K562 (cell line): ENCODE results near the gene LRIT3. TPM values are rescaled to one million over a fixed set of nuclear protein-coding genes. Genes with fewer than 3 reads are reported as not detected.
"Not testable (repeated sequence)": the region's sequence is repeated elsewhere in the genome, so short reads cannot be mapped to it uniquely, and the experiment has no call there.

ENCODE experiments used
- ATAC-seq: fragments of 200-7000 bp; cut with Tn5 transposase; 3 replicates; pipeline ENCODE4 v1.9.1; 2020; ENCODE audit warnings: moderate library complexity
- BruUV-seq: library from RNA; stranded (reverse); fragments of 400-500 nt; replicated peaks from 2 replicates; lab custom pipeline; 2021; lab: Mats Ljungman, UMichigan
- CTCF ChIA-PET: fragments of 300-600 bp; formaldehyde crosslinking; extraction: SDS; loops from one replicate; lab custom pipeline; 2021; ENCODE audit warnings: low intra/inter-chr PET ratio; lab: Yijun Ruan, JAX
- POLR2A ChIA-PET: fragments of 300-600, 350-650 bp; sonication (Branson Sonifier 250); formaldehyde crosslinking; extraction: SDS; loops from one replicate; lab custom pipeline; 2021; ENCODE audit warnings: antibody characterized with exemption, inconsistent platforms; lab: Yijun Ruan, JAX
- DNase-seq, 4 experiments: peaks; one replicate each; pipeline versions ENCODE4 v3.0.0 to v3.0.0-alpha.2; 2011 to 2018; ENCODE audit warnings: low spot score in 3 of 4, mixed read lengths in 3 of 4; ENCODE audit errors: extremely low read depth in 1 of 4
- FAIRE-seq: peaks from 2 replicates; lab custom pipeline; 2011; peaks lifted over from hg19 to GRCh38; lab: Jason Lieb, UNC
- H2AFZ ChIP-seq: 2 replicates; pipeline ENCODE4 v1.6.0; 2011; ENCODE audit warnings: low read depth, low read length, control low read depth, inconsistent platforms
- H3K27ac ChIP-seq: fragments of 200-600 bp; 3 replicates; pipeline ENCODE4 v1.8.0; 2011; ENCODE audit warnings: low read depth, mild to moderate bottlenecking, control low read depth, inconsistent platforms, low read length, moderate library complexity, mixed read lengths; ENCODE audit errors: extremely low read depth
- H3K27me3 ChIP-seq, 2 experiments: fragments of 300-600 bp in 1 of 2; 2 replicates in 1 of 2; 3 replicates in 1 of 2; pipeline versions ENCODE4 v1.6.0 to v1.8.0; 2011; ENCODE audit warnings: inconsistent platforms in 2 of 2, low read length in 2 of 2, mild to moderate bottlenecking in 1 of 2, mixed read lengths in 1 of 2, moderate library complexity in 1 of 2; ENCODE audit not compliant: control insufficient read depth in 2 of 2, insufficient read depth in 2 of 2
- H3K36me3 ChIP-seq: fragments of 300-600 bp; 3 replicates; pipeline ENCODE4 v1.8.0; 2011; ENCODE audit warnings: mild to moderate bottlenecking, low read length, inconsistent platforms; ENCODE audit not compliant: control insufficient read depth, insufficient read depth
- H3K4me1 ChIP-seq, 2 experiments: fragments of 200-600 bp in 1 of 2; replicated peaks in 1 of 2; 2 replicates in 1 of 2; 3 replicates in 1 of 2; pipeline versions ENCODE4 v1.5.1 to v1.8.0; 2011; ENCODE audit warnings: inconsistent platforms in 2 of 2, low read length in 2 of 2, mild to moderate bottlenecking in 1 of 2, mixed read lengths in 1 of 2, moderate library complexity in 1 of 2; ENCODE audit not compliant: control insufficient read depth in 2 of 2, insufficient read depth in 2 of 2
- H3K4me2 ChIP-seq: 2 replicates; pipeline ENCODE4 v1.6.1; 2011; ENCODE audit warnings: low read length, control low read depth, inconsistent platforms, mixed read lengths; ENCODE audit not compliant: insufficient read depth
- H3K4me3 ChIP-seq: fragments of 200-600 bp; sonication (generic), shearing (Covaris generic); 2 replicates; pipeline ENCODE4 v1.5.1; 2016; ENCODE audit warnings: control low read depth, inconsistent platforms
- H3K79me2 ChIP-seq: fragments of 200-600 bp; 3 replicates; pipeline ENCODE4 v1.8.0; 2011; ENCODE audit warnings: low read length, inconsistent platforms; ENCODE audit not compliant: control insufficient read depth, insufficient read depth
- H3K9ac ChIP-seq, 2 experiments: 2 replicates each; pipeline versions ENCODE4 v1.6.0 to v1.6.1; 2011; ENCODE audit warnings: low read depth in 2 of 2, low read length in 2 of 2, control low read depth in 1 of 2, inconsistent platforms in 1 of 2, mild to moderate bottlenecking in 1 of 2, mixed read lengths in 1 of 2; ENCODE audit not compliant: insufficient read depth in 1 of 2
- H3K9me1 ChIP-seq: one replicate; pipeline ENCODE4 v1.6.0; 2011; ENCODE audit warnings: inconsistent platforms, mild to moderate bottlenecking, low read length, moderate library complexity; ENCODE audit not compliant: control insufficient read depth, insufficient read depth
- H3K9me3 ChIP-seq: replicated peaks from 2 replicates; pipeline ENCODE4 v1.5.1; 2011; ENCODE audit warnings: low read depth, low read length, inconsistent platforms; ENCODE audit not compliant: control insufficient read depth, insufficient read depth
- H4K20me1 ChIP-seq: replicated peaks from 2 replicates; pipeline ENCODE4 v1.6.1; 2011; ENCODE audit warnings: low read length, inconsistent platforms, mixed read lengths; ENCODE audit not compliant: control insufficient read depth, insufficient read depth
- CBX5 ChIP-seq: IDR thresholded peaks from 2 replicates; pipeline ENCODE4 v1.6.1; 2014; ENCODE audit warnings: low read depth, borderline replicate concordance
- DNMT1 ChIP-seq: fragments of 450-650 bp; IDR thresholded peaks from 2 replicates; pipeline ENCODE4 v1.6.1; 2016; ENCODE audit warnings: antibody characterized with exemption, mild to moderate bottlenecking
- E4F1 ChIP-seq: fragments of 250-450 bp; sonication (Bioruptor Pico); IDR thresholded peaks from 2 replicates; pipeline ENCODE4 v1.5.0; 2021; ENCODE audit warnings: mild to moderate bottlenecking, borderline replicate concordance
- EGR1 ChIP-seq: fragments of 450-650 bp; conservative IDR thresholded peaks from 2 replicates; pipeline ENCODE4 v1.6.1; 2017; ENCODE audit warnings: mild to moderate bottlenecking
- MITF ChIP-seq: IDR thresholded peaks from 2 replicates; pipeline ENCODE4 v1.6.1; 2014; ENCODE audit warnings: antibody characterized with exemption
- PHF8 ChIP-seq: fragments of 200-600 bp; sonication (generic); IDR thresholded peaks from 2 replicates; pipeline ENCODE4 v1.6.1; 2012; ENCODE audit warnings: mixed run types, mild to moderate bottlenecking, inconsistent platforms, low read length, moderate library complexity, borderline replicate concordance
- PYGO2 ChIP-seq: fragments of 450-650 bp; IDR thresholded peaks from 2 replicates; pipeline ENCODE4 v1.6.1; 2016; ENCODE audit warnings: mild to moderate bottlenecking, missing genetic modification characterization, moderate library complexity, missing compliant biosample characterization
- RBM25 ChIP-seq: fragments of 200-400 bp; formaldehyde crosslinking; IDR thresholded peaks from 2 replicates; pipeline ENCODE4 v1.6.1; 2018; ENCODE audit warnings: low read length, low read depth, moderate library complexity; ENCODE audit not compliant: severe bottlenecking
- ZKSCAN8 ChIP-seq: fragments of 200-800 bp; sonication (Bioruptor generic); IDR thresholded peaks from 2 replicates; pipeline ENCODE4 v1.6.1; 2016; ENCODE audit warnings: missing genetic modification characterization, missing compliant biosample characterization
- ZNF184 ChIP-seq: sonication (generic); formaldehyde crosslinking; IDR thresholded peaks from 2 replicates; pipeline ENCODE4 v1.5.0; 2020; ENCODE audit warnings: missing genetic modification reagents
- ZNF507 ChIP-seq: conservative IDR thresholded peaks from 2 replicates; pipeline ENCODE4 v1.6.1; 2017; ENCODE audit warnings: missing genetic modification characterization, missing compliant biosample characterization
- WGBS: fragments of 100-300 bp; shearing (Covaris generic); methylation state at CpG from one replicate; pipeline ENCODE4 v1.1.6; 2016; ENCODE audit warnings: low coverage, mixed read lengths; ENCODE audit not compliant: insufficient coverage; ENCODE audit errors: missing lambda C conversion rate; 5-methylcytosine and 5-hydroxymethylcytosine counted together
- in situ Hi-C: fragments of 300-500 bp; cut with MboI; formaldehyde crosslinking; loops from 4 replicates; pipeline ENCODE4 v1.15.0; 2018; ENCODE audit warnings: inconsistent platforms, mixed read lengths
- intact Hi-C: fragments of 100-400 bp; cut with micrococcal nuclease; formaldehyde crosslinking; loops from 2 replicates; pipeline ENCODE4 v1.14.2; 2022
- polyA plus RNA-seq, 8 experiments: library from polyadenylated mRNA; depleted of rRNA in 4 of 8; stranded (reverse) in 5 of 8; unstranded in 3 of 8; fragments of >200 nt; fragmentation: Nextera tagmentation in 2 of 8; fragmentation: Illumina TruSeq in 1 of 8; extraction: Ambion mirVana in 2 of 8; extraction: Trizol in 1 of 8; gene quantifications; 2 replicates each; pipeline versions ENCODE4 v1.2.1 to v1.2.3, GENCODE V29; 2011 to 2014; ENCODE audit warnings: inconsistent platforms in 1 of 8, missing spikeins in 1 of 8
- total RNA-seq, 7 experiments: library from RNA; depleted of rRNA in 6 of 7; stranded (reverse); fragments of >200 nt in 6 of 7; fragmentation: Illumina TruSeq in 2 of 7; extraction: Trizol in 2 of 7; gene quantifications; 2 replicates each; pipeline versions ENCODE4 v1.2.1 to v1.2.3, GENCODE V29; 2011 to 2021; ENCODE audit warnings: low replicate concordance in 1 of 7

Gene LRIT3
- total and polyA plus RNA-seq, 9 of the 15 experiments (the other 6 are each of a cell fraction or from before 2014, with no cell fraction given), result 0.04 to 0.10 (median 0.04) TPM; not detected in 4

- H3K4me2 ChIP-seq, H3K9ac ChIP-seq, DNase-seq, H3K9me1 ChIP-seq, intact Hi-C loops, H4K20me1 ChIP-seq, H3K4me1 ChIP-seq, FAIRE-seq, H3K9me3 ChIP-seq, H3K27me3 ChIP-seq, H3K27ac ChIP-seq, H3K4me3 ChIP-seq, H3K36me3 ChIP-seq, ATAC-seq, CTCF ChIA-PET, BruUV-seq, H3K79me2 ChIP-seq, in situ Hi-C loops, H2AFZ ChIP-seq, POLR2A ChIA-PET: not testable (repeated sequence)
- 0 out of 2 replicates have a peak, but pooled peaks have one; percentile 32 for TF ChIP-seq CBX5
- 3% methylated on average over 4 of the region's 4 CpGs for WGBS
Observed at GRCh38 chr4:109859426-109860300, 11.8 kb downstream of the LRIT3 start.

GRCh38 chr4:109861271-109861670 lies 13.4 kb downstream of the LRIT3 start:
- no peak overlapping the region for H3K4me2 ChIP-seq
- H3K9ac ChIP-seq, result no peak overlapping the region
- no peak overlapping the region for H2AFZ ChIP-seq
- H3K4me3 ChIP-seq, result no peak overlapping the region
- H3K27me3 ChIP-seq, result no peaks in the 10 kb centered on the region
- BruUV-seq, result no TSS peak
- H3K4me1 ChIP-seq, result no peaks in the 10 kb centered on the region
- DNase-seq (no peak), ATAC-seq (no peak), FAIRE-seq (no peak)
- no peaks in the 10 kb centered on the region for H4K20me1 ChIP-seq
- ChIA-PET POLR2A (no interaction called here), CTCF (no interaction called here)
- 25% methylated on average over 2 of the region's 2 CpGs for WGBS
- intact Hi-C loops (no loop called here), in situ Hi-C loops (no loop called here)
- H3K9me1 ChIP-seq, result no peaks in the 10 kb centered on the region
- H3K79me2 ChIP-seq, result no peaks in the 10 kb centered on the region
- no peak overlapping the region for H3K27ac ChIP-seq
- H3K36me3 ChIP-seq, result no peaks in the 10 kb centered on the region
- H3K9me3 ChIP-seq, result 0 out of 2 replicates have a peak, but pooled peaks cover 2% of the 10 kb centered on the region
- no peak for TF ChIP-seq E4F1 (CRISPR knock-in tag)
- peak; percentile 55 for TF ChIP-seq RBM25
- TF ChIP-seq PYGO2 (tag), result no peak
- no peak for TF ChIP-seq ZKSCAN8
- TF ChIP-seq DNMT1, result no peak
- TF ChIP-seq PHF8, result no peak
- TF ChIP-seq ZNF184 (CRISPR knock-in tag), result peak; percentile 89
- no peak for TF ChIP-seq EGR1
- no peak; the same call in 1 of the 2 replicates for TF ChIP-seq ZNF507 (tag)
- no peak for TF ChIP-seq MITF
